ENCODE results near the gene LRRC59. TPM values are rescaled to one million over a fixed set of nuclear protein-coding genes. Genes with fewer than 3 reads are reported as not detected.
A peak's percentile ranks its signal among the peaks of the same experiment; 100 is the strongest.

LRRC59 gene
- total and polyA plus RNA-seq, 2 of the 13 experiments (the other 11 are each of a cell fraction or from before 2014, with no cell fraction given) = 87.3 to 222 TPM

- no peak for TF ChIP-seq E2F2 (CRISPR knock-in tag; IDR thresholded peaks at IDR 0.05; ENCODE audit: borderline replicate concordance)
- TF ChIP-seq TBX2 (CRISPR knock-in tag; IDR thresholded peaks at IDR 0.05; ENCODE audit: borderline replicate concordance) = no peak
Measured at GRCh38 chr17:50350733-50351132, 46.6 kb downstream of the LRRC59 start (continued).

GRCh38 chr17:50349243-50349600 is 48.1 kb downstream of the LRRC59 start:
- Histone ChIP-seq H3K9me3 (ENCODE audit: low read length) (no peaks in the 10 kb centered on the region), H3K4me2 (ENCODE audit: low read depth, low read length) (no peak overlapping the region), H2AFZ (ENCODE audit: low read length) (no peak overlapping the region), H3K27me3 (ENCODE audit: control insufficient read depth in 1 of 2, insufficient read depth in 2 of 2, low read length in 2 of 2) (peaks cover 2 to 13% of the 10 kb centered on the region in 2 experiments; a peak in 4 of 5 replicates), H3K4me1 (ENCODE audit: insufficient read depth, low read length) (peaks cover 28% of the 10 kb centered on the region), H3K4me3 (replicated peaks in 1 of 3; ENCODE audit: insufficient read depth in 1 of 3, low read depth in 2 of 3, low read length in 3 of 3) (no peak overlapping the region), H3K36me3 (replicated peaks in 1 of 2; ENCODE audit: control insufficient read depth in 1 of 2, insufficient read depth in 2 of 2, low read length in 2 of 2) (peaks cover 2 to 8% of the 10 kb centered on the region in 2 experiments; a peak in 4 of 5 replicates), H4K20me1 (ENCODE audit: insufficient read depth, low read length) (no peaks in the 10 kb centered on the region), H3K27ac (ENCODE audit: extremely low read length, insufficient read depth, low read length) (no peak overlapping the region), H3K9ac (ENCODE audit: insufficient read depth, low read depth, low read length) (no peak overlapping the region), H3K79me2 (ENCODE audit: insufficient read depth, low read length) (peaks cover 12% of the 10 kb centered on the region)
- no peak for DNase-seq (ENCODE audit: low spot score)
- ATAC-seq = no peak
- in situ Hi-C loops (cut with HindIII; ENCODE audit: extremely low pct_ligation_motif_present, low pct_unique_long_range_greater_than_20kb) (no loop called here), intact Hi-C loops (cut with micrococcal nuclease; ENCODE audit: unreplicated experiment) (no loop called here)
- TF ChIP-seq TOE1 (CRISPR knock-in tag; IDR thresholded peaks at IDR 0.05) (no peak), AGO1 (IDR thresholded peaks at IDR 0.05; ENCODE audit: low read depth, low read length, poor library complexity, severe bottlenecking) (peak; percentile 2)
- ChIA-PET CTCF (ENCODE audit: low intra/inter-chr PET ratio, low total read pairs) (no interaction called here), POLR2A (no interaction called here)
- BruUV-seq (replicated peaks) = no TSS peak
- 98% methylated on average over 5 of the region's 5 CpGs for WGBS (ENCODE audit: low lambda C conversion rate)
- FAIRE-seq = no peak

- Histone ChIP-seq H3K4me2 (ENCODE audit: low read depth, low read length) (no peak overlapping the region), H3K79me2 (ENCODE audit: insufficient read depth, low read length) (peaks cover 12% of the 10 kb centered on the region), H4K20me1 (ENCODE audit: insufficient read depth, low read length) (no peaks in the 10 kb centered on the region), H3K36me3 (replicated peaks in 1 of 2; ENCODE audit: control insufficient read depth in 1 of 2, insufficient read depth in 2 of 2, low read length in 2 of 2) (peaks cover 1 to 3% of the 10 kb centered on the region in 2 experiments; a peak in 3 of 5 replicates), H3K4me3 (replicated peaks in 1 of 3; ENCODE audit: insufficient read depth in 1 of 3, low read depth in 2 of 3, low read length in 3 of 3) (no peak overlapping the region), H3K9me3 (ENCODE audit: low read length) (no peaks in the 10 kb centered on the region), H3K27me3 (ENCODE audit: control insufficient read depth in 1 of 2, insufficient read depth in 2 of 2, low read length in 2 of 2) (peaks cover 2 to 13% of the 10 kb centered on the region in 2 experiments; a peak in 4 of 5 replicates), H2AFZ (ENCODE audit: low read length) (no peak overlapping the region), H3K27ac (ENCODE audit: extremely low read length, insufficient read depth, low read length) (no peak overlapping the region), H3K4me1 (ENCODE audit: insufficient read depth, low read length) (peaks cover 28% of the 10 kb centered on the region), H3K9ac (ENCODE audit: insufficient read depth, low read depth, low read length) (no peak overlapping the region)
- ATAC-seq = no peak
- in situ Hi-C loops (cut with HindIII; ENCODE audit: extremely low pct_ligation_motif_present, low pct_unique_long_range_greater_than_20kb) = no loop called here
- ChIA-PET POLR2A (no interaction called here), CTCF (ENCODE audit: low intra/inter-chr PET ratio, low total read pairs) (no interaction called here)
- DNase-seq (ENCODE audit: low spot score) = no peak
- FAIRE-seq = no peak
- no TSS peak for BruUV-seq (replicated peaks)
- 96% methylated on average over 6 of the region's 7 CpGs for WGBS (ENCODE audit: low lambda C conversion rate)
- intact Hi-C loops (cut with micrococcal nuclease; ENCODE audit: unreplicated experiment) = no loop called here
- TF ChIP-seq SNAPC4 (CRISPR knock-in tag; IDR thresholded peaks at IDR 0.05) = no peak
Measured at GRCh38 chr17:50348522-50349242, 48.6 kb downstream of the LRRC59 start.

Measured in HepG2 (cell line).